HCT116 (cell line): ENCODE results near the gene ACOXL.

Experiments
- EGR1 ChIP-seq: IDR thresholded peaks from 2 replicates; pipeline ENCODE4 v1.6.1; 2012; ENCODE audit warnings: low read depth
- ELF1 ChIP-seq: IDR thresholded peaks from 2 replicates; pipeline ENCODE4 v1.6.1; 2012; ENCODE audit warnings: low read depth, borderline replicate concordance
- EZH2 ChIP-seq: fragments of 200-600 bp; sonication (generic); IDR thresholded peaks from 2 replicates; pipeline ENCODE4 v1.6.1; 2017; ENCODE audit warnings: antibody characterized with exemption, mixed run types
- JUND ChIP-seq: IDR thresholded peaks from 2 replicates; pipeline ENCODE4 v1.6.1; 2012
- POLR2A ChIP-seq: IDR thresholded peaks from 2 replicates; pipeline ENCODE4 v1.7.0; 2011; ENCODE audit warnings: borderline replicate concordance; ENCODE audit not compliant: insufficient read depth, insufficient read length; ENCODE audit errors: extremely low read depth
- POLR2AphosphoS5 ChIP-seq: IDR thresholded peaks from 2 replicates; pipeline ENCODE4 v1.6.1; 2011; ENCODE audit warnings: mild to moderate bottlenecking, low read depth, low read length, moderate library complexity
- SIN3A ChIP-seq: IDR thresholded peaks from 2 replicates; pipeline ENCODE4 v1.6.1; 2012; ENCODE audit warnings: low read depth
- TF ChIP-seq, protein P1 (sequence below), 3 experiments: fragments of 200-600 bp in 1 of 3; sonication (generic) in 1 of 3; IDR thresholded peaks in 2 of 3; conservative IDR thresholded peaks in 1 of 3; 2 replicates each; pipeline ENCODE4 v1.5.1; 2012 to 2017; ENCODE audit warnings: low read depth in 2 of 3, low read length in 2 of 3, antibody characterized with exemption in 1 of 3, borderline replicate concordance in 1 of 3, control low read depth in 1 of 3, mild to moderate bottlenecking in 1 of 3, mixed read lengths in 1 of 3, mixed run types in 1 of 3, moderate library complexity in 1 of 3; ENCODE audit not compliant: insufficient read depth in 1 of 3
- TF ChIP-seq, protein P2 (sequence below): IDR thresholded peaks from 2 replicates; pipeline ENCODE4 v1.6.1; 2012

DNA sequence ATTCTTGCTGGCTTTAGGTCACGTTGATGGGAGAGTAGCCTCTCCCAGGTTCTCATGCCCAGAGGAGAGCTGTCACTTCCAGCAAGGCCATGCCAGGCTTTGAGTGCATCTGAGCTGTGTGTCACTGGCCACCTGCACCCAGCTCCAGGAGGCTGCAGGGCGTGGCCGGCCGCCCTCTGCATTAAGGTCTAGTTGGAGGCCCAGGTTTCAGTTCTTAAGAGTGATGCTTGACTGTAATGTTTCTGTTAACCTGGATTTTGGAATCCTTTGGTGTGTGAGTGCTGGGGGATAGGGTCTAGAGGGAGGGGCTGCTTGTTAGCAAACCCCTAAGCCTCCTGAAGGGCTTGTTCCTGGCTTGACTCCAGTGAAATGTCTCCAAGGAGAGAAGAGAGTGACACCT, 140.1 kb downstream of the ACOXL start:
- TF ChIP-seq POLR2A (no peak), EZH2 (no peak), POLR2AphosphoS5 (no peak), EGR1 (no peak), SIN3A (no peak), ELF1 (no peak), JUND (no peak)
- TF ChIP-seq, protein P1, sequence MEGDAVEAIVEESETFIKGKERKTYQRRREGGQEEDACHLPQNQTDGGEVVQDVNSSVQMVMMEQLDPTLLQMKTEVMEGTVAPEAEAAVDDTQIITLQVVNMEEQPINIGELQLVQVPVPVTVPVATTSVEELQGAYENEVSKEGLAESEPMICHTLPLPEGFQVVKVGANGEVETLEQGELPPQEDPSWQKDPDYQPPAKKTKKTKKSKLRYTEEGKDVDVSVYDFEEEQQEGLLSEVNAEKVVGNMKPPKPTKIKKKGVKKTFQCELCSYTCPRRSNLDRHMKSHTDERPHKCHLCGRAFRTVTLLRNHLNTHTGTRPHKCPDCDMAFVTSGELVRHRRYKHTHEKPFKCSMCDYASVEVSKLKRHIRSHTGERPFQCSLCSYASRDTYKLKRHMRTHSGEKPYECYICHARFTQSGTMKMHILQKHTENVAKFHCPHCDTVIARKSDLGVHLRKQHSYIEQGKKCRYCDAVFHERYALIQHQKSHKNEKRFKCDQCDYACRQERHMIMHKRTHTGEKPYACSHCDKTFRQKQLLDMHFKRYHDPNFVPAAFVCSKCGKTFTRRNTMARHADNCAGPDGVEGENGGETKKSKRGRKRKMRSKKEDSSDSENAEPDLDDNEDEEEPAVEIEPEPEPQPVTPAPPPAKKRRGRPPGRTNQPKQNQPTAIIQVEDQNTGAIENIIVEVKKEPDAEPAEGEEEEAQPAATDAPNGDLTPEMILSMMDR (IDR thresholded peaks at IDR 0.05 in 2 of 3, conservative IDR thresholded peaks at IDR 0.05 in 1 of 3; ENCODE audit: borderline replicate concordance in 1 of 3, insufficient read depth in 1 of 3, low read depth in 2 of 3, low read length in 2 of 3): no peak
- TF ChIP-seq, protein P2, sequence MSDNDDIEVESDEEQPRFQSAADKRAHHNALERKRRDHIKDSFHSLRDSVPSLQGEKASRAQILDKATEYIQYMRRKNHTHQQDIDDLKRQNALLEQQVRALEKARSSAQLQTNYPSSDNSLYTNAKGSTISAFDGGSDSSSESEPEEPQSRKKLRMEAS: no peak
